RWPE1 (cell line): ENCODE results near the gene GPRC6A.

ENCODE experiments used
- CTCF ChIA-PET: fragments of 350-600 bp; sonication (Branson Sonifier 250); formaldehyde crosslinking; extraction: SDS; loops from one replicate; lab custom pipeline; 2021; lab: Yijun Ruan, JAX
- POLR2A ChIA-PET: fragments of 400-600 bp; formaldehyde crosslinking; extraction: SDS; loops from one replicate; lab custom pipeline; 2020; ENCODE audit warnings: antibody characterized with exemption; ENCODE audit not compliant: low non-redundant PET; lab: Yijun Ruan, JAX
- DNase-seq: peaks from one replicate; pipeline ENCODE4 v3.0.0; 2012; ENCODE audit warnings: low spot score
- H3K27ac ChIP-seq: fragments of 450-650 bp; 2 replicates; pipeline ENCODE4 v1.5.1; 2017
- TF ChIP-seq, protein P1 (sequence below): fragments of 450-650 bp; conservative IDR thresholded peaks from 2 replicates; pipeline ENCODE4 v1.5.1; 2017; ENCODE audit warnings: low read depth, mild to moderate bottlenecking

The GPRC6A gene

GRCh38 chr6:116767715-116768114 is 61.2 kb downstream of the GPRC6A start:
- H3K27ac ChIP-seq, result no peak overlapping the region
- TF ChIP-seq, protein P1, sequence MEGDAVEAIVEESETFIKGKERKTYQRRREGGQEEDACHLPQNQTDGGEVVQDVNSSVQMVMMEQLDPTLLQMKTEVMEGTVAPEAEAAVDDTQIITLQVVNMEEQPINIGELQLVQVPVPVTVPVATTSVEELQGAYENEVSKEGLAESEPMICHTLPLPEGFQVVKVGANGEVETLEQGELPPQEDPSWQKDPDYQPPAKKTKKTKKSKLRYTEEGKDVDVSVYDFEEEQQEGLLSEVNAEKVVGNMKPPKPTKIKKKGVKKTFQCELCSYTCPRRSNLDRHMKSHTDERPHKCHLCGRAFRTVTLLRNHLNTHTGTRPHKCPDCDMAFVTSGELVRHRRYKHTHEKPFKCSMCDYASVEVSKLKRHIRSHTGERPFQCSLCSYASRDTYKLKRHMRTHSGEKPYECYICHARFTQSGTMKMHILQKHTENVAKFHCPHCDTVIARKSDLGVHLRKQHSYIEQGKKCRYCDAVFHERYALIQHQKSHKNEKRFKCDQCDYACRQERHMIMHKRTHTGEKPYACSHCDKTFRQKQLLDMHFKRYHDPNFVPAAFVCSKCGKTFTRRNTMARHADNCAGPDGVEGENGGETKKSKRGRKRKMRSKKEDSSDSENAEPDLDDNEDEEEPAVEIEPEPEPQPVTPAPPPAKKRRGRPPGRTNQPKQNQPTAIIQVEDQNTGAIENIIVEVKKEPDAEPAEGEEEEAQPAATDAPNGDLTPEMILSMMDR, result no peak
- ChIA-PET POLR2A (no interaction called here), CTCF (no interaction called here)
- DNase-seq, result no peak

DNA sequence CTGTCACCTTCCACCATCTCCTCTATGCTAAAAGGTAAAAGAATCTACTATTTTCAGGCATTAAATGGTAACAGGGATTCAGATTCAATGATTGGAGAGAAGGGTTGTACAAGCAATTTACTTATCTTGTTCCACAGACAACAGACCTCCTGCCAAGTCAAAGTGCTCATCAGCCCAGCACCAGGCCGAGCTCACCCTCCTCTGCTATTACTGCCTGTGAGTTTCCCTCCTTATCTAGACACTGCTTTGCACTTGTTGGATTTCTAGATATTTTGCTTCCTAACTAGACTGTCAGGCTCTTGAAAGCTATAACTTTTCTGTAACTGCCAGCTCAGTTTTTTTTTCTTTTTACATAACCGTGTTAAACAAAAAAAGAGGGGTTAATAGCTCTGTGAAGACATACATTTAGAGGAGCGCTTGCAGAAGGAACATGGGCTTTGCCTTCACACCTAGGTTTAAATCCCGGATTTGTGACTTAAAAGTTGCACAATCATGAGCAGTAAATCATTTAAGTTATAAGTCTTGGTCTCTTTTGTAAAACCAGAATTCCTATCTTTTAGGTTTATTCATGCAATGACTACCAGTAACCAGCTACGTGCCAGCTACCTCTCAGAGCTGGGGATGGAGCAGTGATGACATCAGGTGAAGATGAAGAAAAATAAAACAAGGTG is 62.2 kb downstream of the GPRC6A start:
- H3K27ac ChIP-seq, result no peak overlapping the region
- ChIA-PET POLR2A (no interaction called here), CTCF (interaction anchor here (0.5 to 1.0 kb wide), 4 partner anchors 18 to 513 kb away, joined by 3 to 11 read pairs (median 3); partner anchors contain the start of gene TSPYL4)
- no peak for DNase-seq
- TF ChIP-seq, protein P1, result no peak

DNA sequence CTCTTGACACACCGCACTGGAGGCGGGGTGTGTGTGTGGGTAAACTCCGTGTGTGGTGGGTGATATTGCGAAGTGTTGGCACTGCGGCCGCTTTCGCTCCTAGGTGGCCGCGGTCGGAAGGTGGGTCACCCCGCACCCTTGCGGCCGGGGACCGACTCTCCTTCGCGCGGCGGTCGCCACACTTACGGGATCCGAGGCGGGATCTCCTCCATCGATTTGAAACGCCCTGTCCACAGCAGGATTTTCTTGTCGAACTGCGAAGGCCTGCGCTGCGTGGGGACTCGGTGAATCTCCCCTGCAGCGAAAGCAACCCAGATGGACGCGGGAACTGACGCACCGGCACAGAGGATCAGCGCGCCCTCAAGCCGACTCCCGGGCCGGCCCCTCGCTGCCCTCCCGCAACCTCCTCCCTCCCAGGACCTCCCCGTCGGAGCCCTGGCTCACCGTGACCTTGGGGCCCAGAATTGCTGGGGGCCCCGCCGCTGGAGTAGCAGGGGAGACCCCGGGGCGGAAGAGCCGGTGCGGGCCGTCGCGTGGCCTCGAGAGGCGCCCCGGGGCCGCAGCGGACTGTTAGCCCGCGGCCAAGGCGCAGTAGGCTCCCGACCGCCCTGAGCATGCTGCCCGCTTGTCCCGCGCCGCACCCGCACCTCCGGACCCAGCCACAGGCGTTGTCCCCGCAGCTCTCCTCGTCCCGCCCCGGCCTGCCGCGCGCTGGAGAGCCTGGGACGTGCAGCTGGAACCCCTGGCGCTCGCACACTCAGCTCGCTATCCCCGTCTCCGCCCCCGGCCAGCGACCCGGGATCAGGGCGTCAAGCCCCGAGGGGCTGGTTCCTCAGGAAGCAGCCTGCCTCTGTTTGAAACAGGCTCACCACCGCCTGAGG is 63.7 kb downstream of the GPRC6A start, which contains the start of gene FAM162B:
TSS of gene FAM162B (minus strand) at position 759 of the 881 bp plus-strand sequence. CDS start at position 616, 143 bp downstream.
- peak; percentile 12 for DNase-seq
- ChIA-PET CTCF (no interaction called here), POLR2A (no interaction called here)
- TF ChIP-seq, protein P1, result no peak
- no peak within 1 kb of the TSS for H3K27ac ChIP-seq

DNA sequence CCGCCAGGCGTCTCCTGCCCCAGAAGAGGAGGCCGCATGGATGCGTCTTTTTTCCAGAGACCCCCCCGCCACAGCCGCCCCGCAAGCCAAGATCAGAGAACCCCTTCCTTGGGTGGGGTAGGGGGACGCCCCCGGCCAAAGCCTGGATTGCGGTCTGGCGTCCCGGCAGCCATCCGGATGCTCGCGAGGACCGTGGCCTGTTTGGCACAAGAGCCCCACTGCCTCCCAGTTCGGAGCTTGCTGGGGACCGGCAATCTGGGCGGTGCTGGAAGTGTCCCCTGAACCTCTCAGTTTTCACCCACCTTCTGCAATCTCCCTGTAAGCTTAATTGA is 64.3 kb downstream of the GPRC6A start:
- TF ChIP-seq, protein P1, result no peak
- DNase-seq, result no peak
- ChIA-PET CTCF (no interaction called here), POLR2A (no interaction called here)
- no peak overlapping the region for H3K27ac ChIP-seq

DNA sequence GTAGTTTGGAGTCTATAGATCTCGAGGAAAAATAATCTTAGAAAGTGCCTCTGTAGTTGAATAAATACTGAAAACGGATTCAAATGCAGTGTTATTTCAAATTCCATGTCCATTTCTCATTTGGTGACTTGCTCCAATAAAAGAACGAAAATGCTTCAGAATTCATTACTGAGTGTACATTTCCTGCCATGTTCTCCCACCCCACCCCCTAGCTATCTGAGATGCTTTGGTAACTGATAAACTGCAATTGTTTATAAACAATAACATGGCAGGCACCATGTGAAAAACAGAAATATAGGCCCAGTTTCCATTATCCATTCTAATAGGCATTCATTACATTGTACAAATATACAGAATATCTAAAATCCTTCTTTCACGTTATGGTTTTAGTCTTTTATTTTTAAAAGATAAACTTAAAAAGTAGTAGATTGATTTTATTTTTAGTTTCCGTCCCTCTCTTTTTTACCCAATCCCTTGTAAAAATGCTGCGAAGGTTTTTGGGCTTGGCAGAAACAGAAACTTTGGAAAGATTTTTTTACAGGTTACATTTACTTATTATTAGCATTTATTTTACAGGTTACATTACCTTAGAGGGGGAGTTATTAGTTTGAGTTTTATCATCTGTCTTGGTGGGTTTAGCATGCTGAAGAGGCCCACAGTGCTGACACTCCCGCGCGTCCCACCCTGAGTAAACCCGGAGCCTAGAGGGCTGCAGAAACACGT is 64.8 kb downstream of the GPRC6A start:
- H3K27ac ChIP-seq, result no peak overlapping the region
- no peak for DNase-seq
- TF ChIP-seq, protein P1, result no peak
- ChIA-PET POLR2A (no interaction called here), CTCF (interaction anchor here (0.6 kb wide), 1 partner anchor 291 kb away, joined by 4 read pairs; no protein-coding TSS in a partner anchor)

DNA sequence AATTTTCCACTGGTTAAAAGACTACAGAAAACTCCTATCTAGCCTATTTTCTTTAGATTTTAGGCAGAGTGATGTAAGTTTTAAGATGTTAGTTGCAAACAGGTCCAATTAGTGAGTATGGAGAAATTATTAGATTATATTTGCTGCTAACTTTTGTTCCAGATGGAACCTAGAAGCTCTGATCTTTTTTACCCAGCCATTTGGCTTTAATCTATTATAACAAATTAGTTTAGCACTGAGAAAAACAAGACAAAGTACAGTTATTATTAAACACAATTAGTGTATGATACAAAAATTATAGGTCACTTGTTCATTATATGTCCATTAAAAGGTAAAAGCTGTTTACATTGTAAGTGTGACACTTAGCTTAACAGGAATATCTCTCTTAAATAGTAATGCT is 65.8 kb downstream of the GPRC6A start:
- CTCF ChIA-PET, result no interaction called here
- no peak for DNase-seq
- TF ChIP-seq, protein P1, result no peak
- POLR2A ChIA-PET, result no interaction called here
- no peak overlapping the region for H3K27ac ChIP-seq
